Epithelial cell of prostate (primary cell): Measurements from ENCODE around the gene PIK3R4.

Experiments used
- DNase-seq: peaks from one replicate; pipeline ENCODE4 v3.0.0-alpha.2; 2011; ENCODE audit warnings: low read depth, low spot score
- H3K27ac ChIP-seq: fragments of 450-650 bp; 2 replicates; pipeline ENCODE4 v1.5.1; 2017; ENCODE audit warnings: mild to moderate bottlenecking

The PIK3R4 gene

GRCh38 chr3:130746246-130747039 is at the start of gene PIK3R4:
TSS of gene PIK3R4 (minus strand) at chr3:130746829. CDS start at chr3:130745218, 1,611 bp downstream.
- H3K27ac ChIP-seq = peak within 1 kb of the TSS; percentile 64
- DNase-seq = peak; percentile 96

- H3K27ac ChIP-seq = no peak overlapping the region
- DNase-seq = no peak
Measured at GRCh38 chr3:130795396-130795795, 48.8 kb upstream of the PIK3R4 start.

GRCh38 chr3:130792246-130792645 is 45.6 kb upstream of the PIK3R4 start:
- no peak overlapping the region for H3K27ac ChIP-seq
- no peak for DNase-seq

GRCh38 chr3:130789782-130790322 is 43.2 kb upstream of the PIK3R4 start:
- H3K27ac ChIP-seq = no peak overlapping the region
- no peak for DNase-seq

GRCh38 chr3:130787422-130788068 is 40.9 kb upstream of the PIK3R4 start:
- DNase-seq = no peak
- no peak overlapping the region for H3K27ac ChIP-seq

- H3K27ac ChIP-seq = no peak overlapping the region
- no peak for DNase-seq
Measured at GRCh38 chr3:130786306-130786705, 39.7 kb upstream of the PIK3R4 start.

GRCh38 chr3:130783629-130784028 is 37.0 kb upstream of the PIK3R4 start:
- no peak for DNase-seq
- no peak overlapping the region for H3K27ac ChIP-seq

GRCh38 chr3:130779486-130779885 is 32.9 kb upstream of the PIK3R4 start:
- H3K27ac ChIP-seq = no peak overlapping the region

GRCh38 chr3:130779031-130779430 is 32.4 kb upstream of the PIK3R4 start:
- DNase-seq = no peak
- no peak overlapping the region for H3K27ac ChIP-seq

More at GRCh38 chr3:130779486-130779885, 32.9 kb upstream of the PIK3R4 start:
- DNase-seq = no peak

GRCh38 chr3:130773366-130773765 is 26.7 kb upstream of the PIK3R4 start:
- no peak for DNase-seq
- peak overlapping the region; percentile 17 for H3K27ac ChIP-seq

GRCh38 chr3:130772129-130772528 is 25.5 kb upstream of the PIK3R4 start:
- H3K27ac ChIP-seq = peak overlapping the region; percentile 17
- no peak for DNase-seq

GRCh38 chr3:130770644-130771043 is 24.0 kb upstream of the PIK3R4 start:
- no peak for DNase-seq
- H3K27ac ChIP-seq = no peak overlapping the region

GRCh38 chr3:130761730-130762311 is 15.2 kb upstream of the PIK3R4 start:
- peak overlapping the region; percentile 68 for H3K27ac ChIP-seq
- no peak for DNase-seq

GRCh38 chr3:130760922-130761321 is 14.3 kb upstream of the PIK3R4 start:
- DNase-seq = peak; percentile 69
- H3K27ac ChIP-seq = peak overlapping the region; percentile 68

GRCh38 chr3:130759692-130760338 is 13.2 kb upstream of the PIK3R4 start:
- DNase-seq = no peak
- H3K27ac ChIP-seq = peak overlapping the region; percentile 68

GRCh38 chr3:130758624-130759369 is 12.2 kb upstream of the PIK3R4 start:
- DNase-seq = no peak
- H3K27ac ChIP-seq = no peak overlapping the region

GRCh38 chr3:130757611-130758150 is 11.1 kb upstream of the PIK3R4 start:
- DNase-seq = no peak
- H3K27ac ChIP-seq = no peak overlapping the region

GRCh38 chr3:130755666-130756065 is 9.0 kb upstream of the PIK3R4 start:
- peak; percentile 79 for DNase-seq
- peak overlapping the region; percentile 42 for H3K27ac ChIP-seq

- no peak overlapping the region for H3K27ac ChIP-seq
- no peak for DNase-seq
Measured at GRCh38 chr3:130748981-130749380, 2.4 kb upstream of the PIK3R4 start.
